Measurements from ENCODE around the gene ARHGEF4.

The ARHGEF4 gene

DNA sequence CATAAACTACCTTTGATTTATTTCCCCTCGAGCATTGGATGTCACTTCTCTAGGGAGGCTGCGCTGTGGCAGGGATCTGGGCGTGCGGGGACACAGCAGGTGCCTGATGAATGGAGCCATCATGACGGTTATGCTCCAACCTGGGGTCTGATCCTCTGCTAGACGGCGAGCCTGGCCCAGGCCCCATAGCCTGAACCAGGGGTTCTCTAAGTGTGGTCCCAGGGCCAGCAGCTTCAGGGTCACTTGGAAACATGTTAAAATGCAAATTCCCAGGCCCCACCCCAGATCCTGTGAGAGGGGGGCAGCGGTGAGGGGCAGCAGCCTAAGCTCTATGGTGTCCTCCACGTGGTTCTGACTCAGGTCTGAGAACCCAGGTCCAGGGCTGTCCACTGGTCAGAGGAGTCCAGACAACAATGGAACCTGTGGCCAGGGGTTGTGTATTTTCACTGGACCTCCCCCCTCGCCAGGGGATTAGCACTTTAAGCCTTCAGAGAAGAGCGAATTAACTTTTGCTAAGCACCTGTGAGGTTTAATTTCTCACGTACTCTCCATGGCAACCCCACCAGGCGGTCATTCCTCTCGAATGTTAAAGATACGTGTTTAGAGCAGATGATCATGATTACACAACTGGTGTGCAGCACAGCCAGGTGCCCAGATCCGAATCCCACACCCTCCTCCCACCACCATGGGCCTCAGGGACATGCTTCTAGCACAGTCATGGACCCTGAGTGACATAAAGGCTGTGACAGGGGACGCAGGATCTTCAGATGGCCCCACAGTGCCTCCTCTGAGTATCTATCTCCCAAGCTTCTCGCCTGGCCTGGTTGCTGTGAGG is 1.6 kb upstream of the ARHGEF4 start:
- DNase-seq (ENCODE audit: low read depth in 2 of 2) = no peak

DNA sequence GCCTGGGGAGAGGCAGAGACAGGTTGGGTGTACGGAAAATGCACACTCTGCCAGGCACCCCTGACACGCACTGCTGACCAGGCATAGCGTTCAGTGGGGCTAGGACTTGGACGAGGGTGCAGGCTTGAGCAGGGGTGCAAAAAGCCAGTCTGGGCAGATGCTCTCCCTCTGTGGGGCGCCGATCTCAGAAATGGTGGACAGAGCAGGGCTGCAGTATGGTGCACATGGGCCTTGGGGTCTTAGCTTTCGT is 1.0 kb upstream of the ARHGEF4 start:
- DNase-seq (ENCODE audit: low read depth in 2 of 2) = no peak

DNA sequence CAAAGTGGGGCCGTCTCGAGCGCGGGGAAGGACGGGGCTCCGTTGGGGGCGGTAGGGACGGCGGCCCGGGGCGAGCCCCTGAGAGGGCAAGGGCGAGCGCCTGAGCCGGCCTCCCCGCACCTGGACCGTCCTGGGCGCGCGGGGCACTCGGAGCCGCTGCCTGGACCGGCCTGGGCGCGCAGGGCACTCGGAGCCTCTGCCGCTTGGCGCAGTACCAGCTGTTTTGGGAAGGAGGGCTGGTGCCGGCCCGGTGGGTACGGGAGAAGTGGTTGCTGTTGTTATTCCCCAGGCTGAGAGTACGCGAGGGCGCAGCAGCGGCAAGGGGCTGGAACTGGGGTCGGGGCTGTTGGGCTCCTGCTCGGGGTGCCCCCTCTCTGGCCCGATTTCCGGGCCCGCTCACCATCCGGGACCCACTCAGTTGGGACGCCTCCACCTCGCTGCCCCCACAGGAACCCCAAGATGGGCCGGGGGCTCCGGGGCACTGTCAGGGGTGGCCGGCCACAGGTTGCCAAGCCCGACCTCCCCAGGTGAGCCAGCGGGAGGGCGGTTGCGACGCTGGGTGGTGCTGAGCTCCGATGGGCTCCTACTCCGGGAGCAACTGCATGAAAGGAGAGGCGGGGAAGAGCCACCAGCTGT is 579 bp downstream of the ARHGEF4 start:
- no peak for DNase-seq (ENCODE audit: low read depth in 2 of 2)

DNA sequence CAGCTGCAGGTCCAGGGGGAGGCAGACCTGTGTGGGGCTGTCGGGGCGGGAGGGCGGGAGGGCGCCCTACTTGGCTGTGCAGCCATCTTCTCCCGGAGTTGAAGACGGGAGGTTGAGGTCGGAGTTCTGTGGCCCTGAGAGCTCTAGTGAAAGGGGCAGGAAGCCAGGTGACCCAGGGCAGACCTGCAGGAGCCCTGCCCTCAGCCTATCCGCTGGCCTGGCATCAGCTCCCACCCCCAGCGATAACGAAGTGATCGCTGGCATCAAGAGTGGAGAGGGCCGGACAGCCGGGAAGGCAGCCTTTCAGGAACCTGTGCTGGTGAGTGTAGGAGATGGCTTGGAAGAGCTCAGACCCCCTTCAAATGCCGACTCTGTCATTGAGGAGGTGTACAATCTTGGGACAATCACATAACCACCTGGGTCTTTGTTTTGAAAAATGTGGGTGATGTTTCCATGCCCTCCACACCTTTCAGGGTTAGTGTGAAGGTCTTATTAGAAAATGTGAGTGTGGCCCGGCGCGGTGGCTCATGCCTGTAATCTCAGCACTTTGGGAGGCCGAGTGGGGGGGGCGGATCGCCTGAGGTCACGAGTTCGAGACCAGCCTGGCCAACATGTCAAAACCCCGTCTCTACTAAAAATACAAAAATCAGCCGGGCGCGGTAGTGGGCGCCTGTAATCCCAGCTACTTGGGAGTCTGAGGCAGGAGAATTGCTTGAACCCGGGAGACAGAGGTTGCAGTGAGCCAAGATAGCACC is 1.3 kb downstream of the ARHGEF4 start:
- DNase-seq (ENCODE audit: low read depth in 2 of 2) = no peak

DNA sequence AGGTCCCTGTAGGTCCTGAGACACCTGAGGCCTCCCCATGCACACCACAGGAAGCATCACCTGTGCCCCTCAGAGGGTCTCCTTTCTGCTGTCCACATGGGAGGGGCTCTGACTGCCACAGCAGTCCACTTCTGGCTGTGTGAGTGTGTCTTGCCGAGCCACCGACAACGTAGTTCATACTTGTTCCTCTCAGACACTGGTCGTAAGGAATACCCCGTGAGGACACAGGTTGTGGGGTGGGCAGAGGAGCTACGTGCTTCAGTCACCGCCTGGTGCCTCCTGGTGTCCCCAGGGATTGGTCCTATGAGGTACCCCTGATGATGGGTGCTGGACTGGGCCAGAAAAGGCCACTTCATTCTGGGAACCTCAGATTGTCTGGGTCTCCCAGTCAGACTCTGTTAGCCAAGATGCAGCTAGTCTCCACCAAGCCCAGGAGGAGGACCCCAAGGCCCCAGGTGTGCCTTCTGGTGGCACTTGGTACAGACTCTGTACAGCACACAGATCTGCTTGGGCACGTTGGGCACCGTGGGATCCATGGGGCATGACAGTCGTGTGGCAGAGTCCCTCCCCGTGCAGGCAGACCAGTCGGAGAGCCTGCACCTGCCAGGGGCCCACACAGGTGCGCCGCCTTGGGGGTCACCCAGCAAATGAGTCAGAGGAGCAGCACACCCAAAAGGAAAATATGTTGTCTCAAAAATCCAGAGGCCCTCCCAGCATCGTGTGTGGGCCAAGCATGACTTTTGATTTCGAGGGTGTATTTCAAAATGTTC is 2.5 kb downstream of the ARHGEF4 start:
- DNase-seq (ENCODE audit: low read depth in 2 of 2) = no peak

DNA sequence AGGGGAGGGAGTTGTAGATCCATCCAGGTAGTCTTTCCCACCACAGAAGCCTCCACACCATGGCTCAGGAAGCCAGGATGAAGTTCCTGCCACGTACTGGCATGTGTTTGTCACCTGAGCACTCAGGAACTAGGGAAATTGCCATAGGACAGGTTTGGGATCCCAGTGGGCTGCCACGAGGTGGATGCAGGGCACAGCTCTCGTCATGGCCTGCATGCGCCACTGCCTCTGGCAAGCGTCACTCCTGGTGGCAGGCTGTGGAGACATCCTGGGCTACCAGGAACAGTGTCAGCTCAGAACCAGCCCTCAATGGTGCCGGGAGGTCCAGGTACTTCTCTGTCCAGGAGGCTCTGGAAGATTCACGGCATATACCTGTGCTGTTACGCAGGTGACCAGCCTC is 3.8 kb downstream of the ARHGEF4 start:
- no peak for DNase-seq (ENCODE audit: low read depth in 2 of 2)

DNA sequence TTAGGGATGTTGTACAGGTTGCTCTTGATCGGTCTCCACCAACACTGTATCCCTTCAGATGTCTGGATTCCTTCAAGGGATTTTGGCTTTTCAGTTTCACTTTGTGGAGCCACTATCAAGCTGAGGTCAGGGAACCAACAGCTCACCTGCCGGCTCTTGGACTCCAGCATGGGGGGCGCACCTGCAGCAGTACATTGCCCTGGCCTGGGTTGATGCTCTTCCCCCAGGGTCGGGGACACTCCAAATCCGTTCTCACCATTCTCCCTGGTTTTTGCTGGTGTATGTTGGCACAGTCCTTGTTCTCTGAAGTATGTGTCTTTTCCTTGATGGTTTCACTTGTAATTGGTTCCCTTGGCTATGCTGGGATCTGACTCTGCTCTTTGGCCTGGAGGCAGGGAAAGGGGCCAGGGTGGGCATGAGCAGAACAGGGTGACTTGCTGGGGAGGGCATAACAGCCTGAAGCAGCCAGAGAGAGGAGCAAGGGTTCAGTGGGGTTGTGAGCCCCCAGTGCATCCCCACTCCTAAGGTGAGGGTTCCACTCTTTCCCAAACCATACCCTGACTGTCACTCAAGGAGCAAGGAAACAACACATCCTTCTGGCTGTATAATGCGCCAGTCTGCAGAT is 5.1 kb downstream of the ARHGEF4 start:
- no peak for DNase-seq (ENCODE audit: low read depth in 2 of 2)

DNA sequence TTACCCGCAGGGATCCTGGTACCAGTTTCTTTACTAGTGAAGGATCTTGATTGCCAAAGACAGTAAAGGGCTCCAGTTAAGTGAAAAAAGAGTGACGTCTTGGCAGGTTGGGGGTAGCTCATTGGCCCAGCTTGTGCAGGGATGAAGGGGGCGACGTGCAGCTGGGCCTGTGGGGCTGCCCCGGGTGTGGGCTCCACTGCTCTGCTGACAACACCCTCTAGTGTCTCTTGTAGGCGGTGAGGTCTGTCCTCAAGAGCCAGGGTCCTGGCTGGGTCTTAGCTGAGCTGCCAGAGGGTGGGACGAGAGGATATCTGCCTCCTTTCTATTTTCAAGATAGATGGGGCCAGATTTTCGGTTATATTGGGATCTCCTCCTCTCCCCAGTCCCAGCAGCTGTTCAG is 6.1 kb downstream of the ARHGEF4 start:
- no peak for DNase-seq (ENCODE audit: low read depth in 2 of 2)

DNA sequence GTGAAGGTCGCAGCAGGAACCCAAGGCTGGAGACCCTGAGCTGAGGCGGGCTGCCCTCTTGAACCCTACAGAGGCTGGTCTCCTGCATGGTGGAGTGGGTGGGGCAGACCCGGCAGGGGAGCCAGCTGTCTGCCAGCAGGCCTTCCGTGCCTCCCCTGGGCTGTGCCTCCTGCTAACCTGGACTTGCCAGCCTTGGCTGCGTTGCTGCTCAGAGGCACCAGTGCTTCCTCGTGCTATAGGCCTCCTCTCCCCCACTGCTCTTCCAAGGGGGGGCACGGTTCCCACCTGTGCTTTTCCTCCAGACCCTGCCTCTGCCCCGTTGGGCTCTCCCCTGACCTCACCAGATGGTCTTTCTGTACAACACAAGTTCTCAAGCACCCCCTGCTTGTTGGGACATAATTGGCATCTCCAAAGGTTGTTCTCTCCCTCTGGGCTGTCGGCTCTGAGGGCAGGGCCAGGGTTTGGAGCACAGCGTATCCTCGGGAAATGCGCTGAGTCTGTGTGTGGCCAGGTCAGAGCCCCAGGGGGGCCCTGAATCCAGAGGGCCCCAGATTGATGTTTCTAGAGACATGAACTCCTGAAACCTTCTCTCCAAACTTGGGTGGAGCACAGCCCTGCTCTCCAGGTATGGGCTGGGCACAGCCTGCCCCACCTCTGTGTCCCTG is 6.7 kb downstream of the ARHGEF4 start:
- DNase-seq (ENCODE audit: low read depth in 2 of 2) = no peak

DNA sequence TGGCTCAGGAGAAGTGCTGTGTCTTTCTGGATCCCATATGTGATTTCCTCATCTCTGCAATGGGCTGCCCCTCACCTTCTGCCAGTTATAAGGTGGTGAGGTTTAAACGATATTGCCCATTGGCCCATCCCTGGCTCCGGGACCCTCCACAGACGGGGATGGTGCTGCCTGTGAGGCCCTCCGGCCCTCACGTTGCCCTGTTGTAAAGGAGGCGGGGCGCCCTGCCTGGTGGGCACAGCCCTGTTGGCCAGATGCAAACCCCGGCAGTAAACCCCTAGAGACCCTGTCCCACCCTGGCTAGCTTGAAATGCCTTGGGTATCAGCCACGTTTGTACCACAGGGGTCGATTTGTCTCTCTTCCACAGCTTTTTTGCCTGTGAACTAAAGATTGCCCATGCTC is 7.4 kb downstream of the ARHGEF4 start:
- no peak for DNase-seq (ENCODE audit: low read depth in 2 of 2)

DNA sequence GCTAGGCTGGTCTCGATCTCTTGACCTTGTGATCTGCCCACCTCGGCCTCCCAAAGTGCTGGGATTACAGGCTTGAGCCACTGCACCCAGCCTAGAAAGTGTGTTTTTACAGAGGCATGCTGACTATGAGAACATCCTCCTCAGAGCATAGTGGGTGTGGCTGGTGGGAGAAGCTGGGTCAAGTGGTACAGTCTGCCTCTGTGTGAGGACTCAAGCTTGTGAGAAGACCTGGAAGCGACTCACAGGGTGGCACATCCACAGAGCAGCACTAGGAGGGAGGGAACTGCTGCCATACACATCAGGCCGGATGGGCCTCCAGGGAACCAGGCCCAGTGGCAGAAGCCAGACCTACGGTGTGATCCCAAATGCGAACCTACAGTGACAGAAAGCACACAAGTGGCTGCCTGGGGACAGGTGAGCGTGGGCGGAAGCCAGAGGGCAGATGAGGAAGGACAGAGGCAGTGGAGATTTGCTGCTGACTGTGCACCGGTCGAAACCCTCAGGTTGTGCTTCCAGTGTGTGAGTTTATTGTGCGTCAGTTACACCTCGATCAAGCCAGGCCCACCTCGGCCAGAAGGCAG is 8.9 kb downstream of the ARHGEF4 start:
- DNase-seq (ENCODE audit: low read depth in 2 of 2) = no peak

DNA sequence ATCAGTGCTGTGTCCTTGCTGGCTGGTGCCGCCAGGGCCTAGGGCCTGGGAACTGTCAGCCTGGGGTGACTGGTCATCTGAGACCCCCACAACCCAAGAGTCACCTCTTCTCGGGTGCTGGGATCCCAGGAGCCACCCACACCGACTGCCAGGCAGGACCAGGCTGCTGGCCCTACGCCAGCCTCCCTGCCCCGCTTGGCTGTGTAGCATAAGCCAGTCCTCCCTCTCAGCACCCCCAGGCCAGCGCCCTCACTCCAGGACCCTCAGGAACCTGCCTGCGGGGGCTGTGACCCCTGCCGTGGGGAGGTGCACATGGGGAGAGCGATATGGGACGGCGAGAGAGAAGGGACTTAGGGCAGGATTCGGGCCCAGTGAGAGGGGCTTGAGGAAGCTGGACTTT is 9.5 kb downstream of the ARHGEF4 start:
- DNase-seq (ENCODE audit: low read depth in 2 of 2) = no peak

DNA sequence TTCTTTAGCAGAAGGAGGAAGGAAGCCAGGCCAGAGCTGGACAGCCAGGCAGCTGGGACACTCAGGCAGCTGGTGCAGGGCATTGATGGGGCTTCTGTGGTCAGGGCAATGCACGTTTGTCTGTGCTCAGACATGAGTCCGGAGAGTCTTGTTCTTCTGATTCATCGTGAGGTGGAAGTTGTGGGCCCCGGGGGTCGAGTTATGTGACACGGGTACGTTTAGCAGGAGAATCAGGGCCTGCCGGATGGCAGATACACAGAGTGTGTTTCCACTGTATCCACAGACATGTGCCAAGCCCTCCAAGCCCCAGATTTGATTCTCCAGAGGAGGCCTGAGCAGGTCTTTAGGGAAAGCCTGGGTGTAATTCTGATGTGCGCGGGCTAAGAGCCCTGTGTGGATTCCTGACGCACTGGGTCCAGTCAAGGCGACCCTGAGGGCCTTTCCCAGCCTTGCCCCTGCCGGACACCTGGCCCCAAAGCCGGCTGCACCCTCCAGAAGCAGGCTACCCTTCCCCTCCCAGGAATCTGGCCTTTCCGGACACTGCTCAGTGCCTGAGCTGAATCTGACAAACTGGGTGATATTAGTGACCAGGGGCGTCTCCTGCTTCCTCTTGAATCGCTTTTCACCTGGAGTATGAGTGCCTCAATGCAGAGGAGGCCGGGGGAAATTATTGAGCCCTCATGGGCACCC is 10.1 kb downstream of the ARHGEF4 start:
- no peak for DNase-seq (ENCODE audit: low read depth in 2 of 2)

DNA sequence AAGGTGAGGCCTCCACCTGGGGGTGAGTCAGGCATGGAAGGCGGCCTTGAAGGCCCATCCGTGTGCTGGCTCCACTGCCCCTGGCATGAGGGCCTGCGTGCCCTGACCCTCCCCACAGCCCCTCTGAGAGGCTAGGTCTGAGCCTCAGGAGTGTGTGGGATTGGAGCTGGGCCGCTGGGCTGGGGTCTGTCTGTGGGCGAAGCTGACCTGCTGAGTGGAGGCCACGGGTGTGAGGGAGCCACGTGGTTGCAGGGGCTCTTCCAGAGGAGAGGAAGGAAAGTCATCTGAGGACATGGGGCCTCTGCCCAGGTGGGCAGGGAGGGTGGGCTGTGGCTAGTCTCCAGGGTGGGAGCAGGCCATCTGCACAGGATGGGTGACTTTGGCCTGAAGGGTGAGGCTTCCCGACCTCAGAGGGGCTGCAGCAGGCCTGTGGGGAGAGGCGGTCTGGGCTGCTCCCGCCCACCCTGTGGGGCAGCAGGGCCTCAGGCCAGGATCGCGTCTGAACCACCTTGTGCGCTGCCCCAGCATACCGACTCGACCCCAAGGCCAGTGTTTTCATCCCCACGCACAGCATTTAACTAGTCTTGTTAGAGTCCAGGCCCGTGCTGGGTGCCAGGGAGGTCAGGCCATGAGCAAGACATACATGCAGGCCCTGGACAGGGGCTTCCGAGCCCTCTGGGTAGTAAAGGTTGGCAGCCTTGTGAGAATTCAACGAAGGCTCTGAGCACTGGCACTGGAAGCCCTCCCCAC is 11.2 kb downstream of the ARHGEF4 start:
- DNase-seq (ENCODE audit: low read depth in 2 of 2) = no peak

DNA sequence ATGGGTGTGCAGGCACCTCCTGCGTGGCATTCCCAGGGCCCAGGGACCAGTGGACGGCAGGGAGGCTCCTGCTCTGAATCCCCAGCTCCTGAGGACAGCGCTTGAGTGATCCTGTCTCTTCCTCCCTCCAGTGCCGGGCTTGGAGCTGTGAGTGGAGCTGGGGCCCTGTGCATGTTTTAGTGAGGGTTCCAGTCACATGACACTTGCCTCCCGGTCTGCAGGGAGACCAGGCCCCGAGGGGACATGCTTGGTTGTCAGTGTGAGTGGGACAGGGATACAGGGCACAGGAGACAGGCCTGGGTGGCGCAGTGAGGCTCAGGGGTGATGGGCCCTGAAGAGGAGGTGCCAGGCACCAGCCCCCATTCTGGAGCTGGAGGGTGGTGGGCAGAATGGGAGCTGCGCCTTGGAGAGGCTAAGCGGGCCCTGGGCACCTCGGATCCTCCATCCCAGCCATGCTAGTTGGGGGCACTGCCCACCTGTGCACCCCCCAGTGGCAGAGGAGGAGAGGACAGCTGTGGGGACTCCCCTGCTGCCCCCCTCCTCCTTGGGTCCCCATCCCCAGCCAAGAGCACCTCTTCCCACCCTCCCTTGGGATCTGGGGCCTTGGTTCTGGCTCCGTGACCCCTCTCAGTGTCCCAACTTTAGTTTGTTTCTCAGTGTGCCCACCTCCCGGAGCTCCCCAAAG is 12.0 kb downstream of the ARHGEF4 start:
- DNase-seq (ENCODE audit: low read depth in 2 of 2) = no peak

DNA sequence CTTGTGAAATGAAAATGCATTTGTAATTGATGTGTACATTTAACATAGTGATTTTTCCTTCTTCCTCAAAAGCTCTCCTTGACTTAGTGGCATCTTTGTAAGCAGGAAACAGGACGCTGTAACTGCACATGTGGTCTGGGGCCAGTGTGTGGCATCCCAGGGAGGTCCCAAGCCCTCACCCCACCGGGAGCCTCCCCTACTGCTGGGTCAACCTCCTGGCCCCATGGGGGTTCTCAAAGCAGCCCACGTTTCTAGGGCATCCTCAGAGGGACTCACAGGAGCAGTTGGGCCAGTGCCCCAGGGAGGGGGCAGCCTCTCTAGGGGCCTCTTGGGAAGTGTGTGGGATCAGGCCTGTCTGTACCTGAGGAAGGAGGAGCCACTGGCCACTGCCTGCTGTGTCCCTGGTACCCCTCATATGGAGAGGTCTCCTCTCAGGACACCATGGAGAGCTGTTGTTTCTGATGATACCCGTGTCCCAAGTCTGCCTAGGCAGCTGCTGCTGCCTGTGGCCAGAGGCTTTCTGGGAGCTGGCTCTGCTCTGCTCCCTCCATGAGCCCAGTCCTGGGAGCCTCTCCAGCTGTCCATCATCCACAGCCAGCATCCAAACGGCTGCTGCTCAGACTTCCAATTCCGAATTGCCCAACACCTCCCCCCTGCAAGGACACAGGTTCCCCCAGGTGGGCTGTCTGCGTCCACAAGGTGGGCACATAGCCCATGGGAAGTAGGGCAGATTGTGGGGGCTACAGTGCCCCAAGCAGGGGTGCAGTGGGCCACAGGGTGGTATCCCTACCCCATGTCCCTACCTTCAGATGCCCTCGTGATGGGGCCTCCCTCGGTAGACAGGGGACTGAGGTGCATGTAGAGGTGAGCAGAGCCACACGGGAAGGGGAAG is 13.4 kb downstream of the ARHGEF4 start:
- no peak for DNase-seq (ENCODE audit: low read depth in 2 of 2)

DNA sequence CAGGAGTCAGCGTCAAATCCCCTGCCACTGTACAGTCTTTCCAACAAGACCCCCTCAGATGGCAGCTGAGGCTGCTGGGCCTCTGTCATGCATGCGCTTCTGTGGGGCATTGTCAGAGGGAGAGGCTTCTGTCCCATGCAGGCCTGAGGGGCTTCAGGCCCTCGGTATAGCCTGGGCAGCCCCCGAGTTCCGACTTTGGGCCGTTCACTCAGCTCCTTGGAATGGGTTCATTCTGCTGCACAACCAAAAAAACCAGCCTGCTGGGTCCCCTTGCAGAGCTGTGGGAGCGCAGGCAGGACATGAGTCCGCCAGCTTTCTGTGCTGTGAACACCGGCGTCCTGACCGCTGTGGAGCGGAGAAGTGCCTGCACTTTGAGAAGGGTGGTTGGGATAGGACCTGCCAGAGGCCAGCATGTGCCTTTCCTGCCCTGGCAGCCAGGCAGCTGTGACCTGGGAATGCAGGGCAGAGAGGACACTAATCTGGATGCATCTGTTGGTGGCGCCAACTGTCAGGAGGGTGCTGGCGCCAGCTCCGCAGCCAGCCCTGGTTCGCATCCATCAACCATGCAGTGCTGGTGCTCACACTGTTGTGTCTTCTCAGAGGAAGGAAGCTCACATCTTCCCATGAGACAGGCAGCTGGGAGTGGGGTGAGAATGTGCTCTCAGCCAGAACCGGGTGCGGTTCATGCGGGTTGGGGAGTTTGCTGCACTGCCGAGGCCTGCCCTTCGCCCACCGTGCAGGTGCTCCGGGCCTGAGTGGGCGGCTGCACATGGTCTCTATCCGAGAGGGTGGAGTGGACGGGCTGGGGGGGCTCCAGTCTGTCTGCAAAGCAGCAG is 14.3 kb downstream of the ARHGEF4 start:
- DNase-seq (ENCODE audit: low read depth in 2 of 2) = no peak
